HG03378 (cell line): ENCODE results near the gene HRAS.
"Not testable (repeated sequence)": the region's sequence is repeated elsewhere in the genome, so short reads cannot be mapped to it uniquely, and the experiment has no call there.

Experiments
- ATAC-seq: cut with Tn5 transposase; IDR thresholded peaks from one replicate; pipeline ENCODE4 v1.9.1; 2021; ENCODE audit warnings: mild to moderate bottlenecking, moderate library complexity; ENCODE audit not compliant: unreplicated experiment

HRAS gene

GRCh38 chr11:535519-536454 lies at the start of gene HRAS:
HRAS (minus strand) TSS chr11:535576.
- peak; percentile 38 for ATAC-seq

DNA sequence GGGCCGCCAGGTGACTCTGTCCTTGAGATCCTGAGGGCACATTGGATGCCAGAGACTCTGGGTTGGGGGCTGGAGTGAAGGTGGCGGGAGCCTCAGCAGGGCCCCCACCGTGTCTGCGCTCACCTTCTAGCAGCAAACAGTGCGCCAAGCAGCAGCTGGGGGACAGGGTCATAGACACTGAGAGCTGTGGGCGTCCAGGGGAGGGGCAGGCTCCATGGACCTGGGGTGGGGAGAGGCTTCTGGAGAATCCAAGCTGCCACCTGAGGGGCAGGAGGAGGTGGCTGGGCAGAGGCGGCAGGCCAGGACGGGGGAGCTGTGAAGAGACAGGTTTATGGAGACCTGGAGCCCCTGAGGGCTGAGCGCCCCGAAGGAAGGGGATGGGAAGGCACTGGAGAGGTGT lies 48.9 kb upstream of the HRAS start:
- no peak for ATAC-seq

GRCh38 chr11:581752-582151 lies 46.4 kb upstream of the HRAS start:
- ATAC-seq = no peak

DNA sequence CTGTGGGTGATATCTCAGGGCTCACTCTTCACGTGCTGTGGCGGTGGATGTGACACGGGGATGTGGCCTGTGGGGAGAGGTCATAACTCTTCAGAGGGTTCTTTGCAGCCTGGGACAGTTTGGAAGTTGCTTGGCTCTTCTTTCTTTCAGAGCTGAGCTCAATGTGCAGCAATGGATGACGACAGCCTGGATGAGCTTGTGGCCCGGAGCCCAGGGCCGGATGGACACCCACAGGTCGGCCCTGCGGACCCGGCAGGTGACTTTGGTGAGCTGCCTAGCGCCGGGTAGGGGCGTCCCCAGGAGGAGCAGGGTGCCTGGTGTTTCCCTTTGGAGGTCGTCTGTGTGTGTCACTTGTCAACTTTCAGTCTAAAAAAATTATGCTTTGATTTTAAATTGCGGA lies 46.0 kb upstream of the HRAS start:
- ATAC-seq = no peak

DNA sequence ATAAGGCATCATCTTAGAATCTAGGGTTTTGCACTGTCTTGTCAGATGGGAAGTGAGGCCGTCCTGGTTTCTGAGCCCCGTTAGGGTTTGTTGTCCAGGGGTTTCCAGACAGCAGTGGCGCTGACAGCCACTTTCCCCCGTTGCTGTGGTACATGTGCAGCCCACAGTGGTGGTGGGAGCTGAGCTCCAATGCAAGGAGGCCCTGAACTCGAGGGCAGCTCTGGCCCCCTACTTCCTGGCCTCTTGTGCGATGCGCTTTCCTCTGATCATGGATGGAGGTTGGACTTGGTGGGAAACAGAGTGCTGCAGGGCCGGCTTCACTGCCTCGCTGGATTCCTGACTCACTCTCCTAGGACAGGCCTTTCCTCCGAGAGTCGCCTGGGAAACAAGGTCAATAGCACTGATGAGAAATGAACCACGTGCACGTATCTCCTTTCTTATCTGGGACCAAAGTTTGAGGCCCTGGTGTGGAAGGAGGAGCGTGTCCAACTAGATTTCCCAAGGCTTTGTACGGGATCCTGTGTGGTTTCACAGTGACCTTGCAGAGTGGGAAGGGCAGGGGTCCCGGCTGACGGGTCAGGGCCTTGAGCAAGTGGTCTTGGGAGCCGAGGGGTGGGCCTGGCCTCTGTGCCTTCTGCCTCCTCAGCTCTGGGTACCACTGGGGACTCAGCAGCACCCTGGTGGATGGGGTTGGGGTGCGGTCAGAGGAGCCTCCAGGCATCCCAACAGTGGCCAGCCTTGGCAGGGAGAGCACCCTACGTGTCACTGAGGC lies 44.6 kb upstream of the HRAS start:
- no peak for ATAC-seq

DNA sequence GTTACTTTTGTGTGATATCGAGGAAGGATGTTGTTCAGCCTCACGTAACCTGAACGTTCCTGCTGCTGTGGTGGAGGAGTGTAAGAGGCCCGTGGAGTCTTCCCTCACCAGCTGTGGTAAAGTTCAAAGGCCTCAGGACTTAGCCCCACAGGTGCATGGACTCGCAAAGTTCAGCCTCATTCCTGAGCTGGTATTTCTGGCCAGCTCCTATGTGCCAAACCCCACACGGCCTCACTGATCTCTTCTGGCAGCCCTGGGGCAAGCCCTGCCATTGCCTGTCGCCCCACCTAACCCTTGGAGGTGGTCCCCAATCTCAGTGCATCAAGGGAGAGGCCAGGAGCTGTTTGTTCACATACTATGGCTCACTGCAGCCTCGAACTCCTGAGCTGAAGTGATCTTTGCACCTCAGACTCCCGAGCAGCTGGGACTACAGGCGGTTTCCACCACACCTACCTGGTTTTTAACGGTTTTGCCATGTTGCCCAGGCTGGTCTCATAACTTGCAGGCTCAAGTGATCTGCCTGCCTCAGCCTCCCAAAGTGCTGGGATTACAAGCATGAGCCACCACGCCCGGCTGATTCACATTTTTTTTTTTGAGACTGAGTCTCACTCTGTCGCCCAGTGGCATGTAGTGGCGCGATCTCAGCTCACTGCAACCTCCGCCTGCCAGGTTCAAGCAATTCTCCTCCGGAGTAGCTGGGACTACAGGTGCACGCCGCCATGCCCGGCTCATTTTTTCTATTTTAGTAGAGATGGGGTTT lies 43.1 kb upstream of the HRAS start:
- no peak for ATAC-seq

GRCh38 chr11:577611-577894 lies 42.2 kb upstream of the HRAS start:
- no peak for ATAC-seq

- no peak for ATAC-seq
Observed at GRCh38 chr11:576811-577610, 41.6 kb upstream of the HRAS start.

- ATAC-seq = peak; percentile 79
Observed at GRCh38 chr11:575996-576768, 40.8 kb upstream of the HRAS start, which contains the start of gene PHRF1. PHRF1 (plus strand) TSS chr11:576470; CDS start chr11:581513, 5,043 bp downstream.

GRCh38 chr11:575313-575995 lies 40.1 kb upstream of the HRAS start:
- no peak for ATAC-seq

GRCh38 chr11:574632-575312 lies 39.4 kb upstream of the HRAS start:
- no peak for ATAC-seq

GRCh38 chr11:574031-574570 lies 38.7 kb upstream of the HRAS start:
- ATAC-seq = not testable (repeated sequence)

DNA sequence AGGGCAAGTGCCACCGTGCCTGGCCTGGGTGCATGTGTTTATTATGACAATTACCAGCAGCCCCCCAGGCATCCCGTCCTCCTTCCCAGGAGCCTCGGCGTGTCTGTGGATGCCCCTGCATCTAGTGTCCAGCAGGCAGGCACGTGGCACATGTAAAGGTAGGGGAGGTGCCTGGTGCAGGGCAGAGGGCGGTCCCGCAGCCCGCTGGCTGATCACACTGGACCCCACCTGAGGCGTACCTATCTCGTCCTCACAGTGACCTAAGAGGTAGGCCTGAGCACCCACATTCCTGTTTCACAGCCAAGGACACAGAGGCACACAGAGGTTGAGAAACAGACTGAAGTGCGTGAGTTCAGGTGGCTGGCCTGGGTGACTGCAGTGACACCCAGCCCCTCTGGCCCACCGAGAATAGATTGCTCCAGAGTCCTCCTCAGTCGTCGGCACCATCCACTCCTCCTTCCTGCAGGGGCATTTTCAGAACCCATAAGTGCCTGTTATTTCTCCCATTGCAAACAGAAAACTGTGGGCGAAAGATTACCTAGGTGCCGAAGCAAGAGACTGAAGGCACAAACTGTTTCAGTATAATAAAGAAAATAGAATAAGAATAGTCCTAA lies 37.9 kb upstream of the HRAS start:
- no peak for ATAC-seq

DNA sequence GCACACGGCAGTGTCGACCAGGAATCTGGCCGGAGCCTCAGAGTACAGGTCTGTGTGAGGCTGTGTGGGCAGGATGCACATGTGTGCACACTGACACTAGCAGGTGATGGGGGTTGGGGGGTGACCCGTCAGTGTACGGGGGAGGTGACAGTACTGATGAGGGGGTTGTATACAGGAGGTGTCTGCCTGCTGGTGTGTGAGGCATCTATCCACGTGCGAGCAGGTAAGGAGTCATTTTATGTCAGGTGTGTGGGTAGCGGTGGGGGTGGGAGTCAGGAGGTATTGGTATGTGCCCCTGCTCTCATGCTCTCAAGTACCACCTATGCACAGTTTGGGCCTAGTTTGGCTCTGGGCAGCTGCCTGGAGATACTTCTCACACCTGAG lies 36.4 kb upstream of the HRAS start:
- ATAC-seq = no peak

DNA sequence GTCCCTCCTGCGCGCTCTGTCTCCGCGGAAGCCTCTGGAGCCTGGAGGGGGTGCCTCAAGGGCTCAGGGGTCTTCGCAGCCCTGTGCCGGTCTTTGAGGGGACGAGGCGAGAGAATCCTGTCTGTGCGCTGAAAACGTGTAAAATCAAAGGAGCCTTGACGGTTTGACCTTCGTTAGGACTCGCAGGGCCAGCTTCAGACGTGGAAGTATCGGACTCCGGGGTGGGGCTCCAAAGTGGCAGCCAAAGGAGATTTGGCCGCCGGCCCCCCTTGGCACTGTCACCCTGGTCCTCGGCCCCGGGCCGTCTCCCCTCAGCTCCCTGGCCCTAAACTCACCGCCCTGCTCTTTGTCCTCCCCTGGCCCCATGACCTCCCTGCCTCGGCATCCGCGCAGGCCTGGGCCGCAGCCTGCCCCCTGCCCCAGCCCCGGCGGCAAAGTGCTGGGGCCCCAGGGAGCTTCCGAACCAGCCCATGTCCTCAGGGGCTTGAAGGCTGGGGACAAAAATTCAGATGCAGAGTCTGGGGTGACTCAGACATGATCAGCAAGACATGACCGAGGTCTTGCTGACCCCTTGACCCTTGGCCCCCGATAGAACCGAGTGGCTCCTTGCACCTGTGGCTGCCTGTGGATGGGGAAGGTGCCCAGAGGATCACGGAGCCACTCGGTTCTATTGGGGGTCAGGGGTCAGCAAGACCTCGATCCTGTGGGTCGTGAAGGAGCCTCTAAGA lies 33.9 kb upstream of the HRAS start:
- ATAC-seq = no peak

DNA sequence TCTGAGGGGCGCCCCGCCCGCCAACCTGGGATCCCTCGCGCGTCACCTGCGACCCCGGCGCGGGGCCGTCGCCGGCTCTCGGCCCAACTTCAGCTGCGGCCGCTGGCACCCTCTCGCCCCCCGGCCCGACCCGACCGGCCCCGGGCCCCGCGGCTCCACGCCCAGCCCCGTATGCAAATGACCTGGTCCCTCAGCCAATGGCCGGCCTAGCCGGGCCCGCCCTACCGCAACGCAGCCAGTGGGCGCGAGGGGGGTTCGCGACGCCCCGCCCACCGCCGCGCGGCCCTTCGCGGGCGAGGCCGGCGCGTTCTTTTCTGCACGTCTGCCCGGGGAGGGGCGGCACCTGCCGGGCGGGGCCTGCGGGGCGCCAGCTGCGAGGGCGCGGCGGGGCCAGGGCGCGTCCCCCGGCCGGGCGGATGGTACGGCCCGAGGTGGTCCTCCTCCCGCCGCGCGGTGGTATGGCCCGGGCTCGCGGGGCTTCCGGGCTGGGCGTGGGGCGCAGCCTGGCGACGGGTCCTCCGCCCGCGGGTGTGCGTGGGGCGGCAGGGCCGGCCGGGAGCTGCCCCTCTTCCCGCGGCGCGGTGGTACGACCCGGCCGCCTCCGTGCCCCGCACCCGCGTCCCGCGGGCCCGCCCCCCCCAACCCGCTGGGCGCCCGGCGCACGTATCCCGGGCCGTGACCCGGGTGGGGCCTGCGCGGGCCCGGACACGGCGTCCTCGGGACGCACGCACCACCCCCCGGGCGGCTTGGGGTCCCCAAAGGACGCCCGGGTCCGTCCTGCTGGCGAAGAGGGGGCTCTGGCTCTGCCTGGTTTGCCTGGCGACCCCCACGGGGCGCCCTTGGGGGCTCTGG lies 33.2 kb upstream of the HRAS start:
- peak; percentile 68 for ATAC-seq
